H9 (cell line): ENCODE results near the gene SLA2. TPM values are rescaled to one million over a fixed set of nuclear protein-coding genes. Genes with fewer than 3 reads are reported as not detected.
A peak's percentile ranks its signal among the peaks of the same experiment; 100 is the strongest.

ENCODE experiments used
- DNase-seq: peaks from one replicate; pipeline ENCODE4 v3.0.0-alpha.2; 2017
- H2AFZ ChIP-seq: one replicate; pipeline ENCODE4 v1.6.1; 2013; ENCODE audit warnings: mild to moderate bottlenecking, low read length, control low read depth, moderate library complexity
- H2AK5ac ChIP-seq: 2 replicates; pipeline ENCODE4 v1.6.1; 2013; ENCODE audit warnings: low read length, control low read depth, mixed read lengths; ENCODE audit not compliant: insufficient read length
- H2BK120ac ChIP-seq: one replicate; pipeline ENCODE4 v1.6.1; 2013; ENCODE audit warnings: low read depth, mild to moderate bottlenecking, low read length, control low read depth, inconsistent platforms; ENCODE audit not compliant: poor library complexity, severe bottlenecking
- H2BK12ac ChIP-seq: 2 replicates; pipeline ENCODE4 v1.6.1; 2013; ENCODE audit warnings: low read length, control low read depth, mixed read lengths, low read depth; ENCODE audit not compliant: insufficient read length
- H2BK15ac ChIP-seq: 2 replicates; pipeline ENCODE4 v1.6.1; 2013; ENCODE audit warnings: low read depth, low read length, control low read depth
- H2BK20ac ChIP-seq: one replicate; pipeline ENCODE4 v1.6.1; 2013; ENCODE audit warnings: low read depth, mild to moderate bottlenecking, low read length, control low read depth, inconsistent platforms; ENCODE audit not compliant: poor library complexity, severe bottlenecking
- H2BK5ac ChIP-seq: 2 replicates; pipeline ENCODE4 v1.6.1; 2013; ENCODE audit warnings: low read length, control low read depth, mixed read lengths; ENCODE audit not compliant: insufficient read length
- H3K14ac ChIP-seq: 2 replicates; pipeline ENCODE4 v1.6.1; 2013; ENCODE audit warnings: low read length, control low read depth; ENCODE audit not compliant: insufficient read depth
- H3K18ac ChIP-seq: 2 replicates; pipeline ENCODE4 v1.6.1; 2013; ENCODE audit warnings: low read depth, mild to moderate bottlenecking, mixed read lengths, low read length, control low read depth; ENCODE audit not compliant: insufficient read length
- H3K23ac ChIP-seq: 2 replicates; pipeline ENCODE4 v1.6.1; 2013; ENCODE audit warnings: low read length, control low read depth, mixed read lengths, low read depth; ENCODE audit not compliant: insufficient read length
- H3K23me2 ChIP-seq: 2 replicates; pipeline ENCODE4 v1.6.1; 2013; ENCODE audit warnings: low read depth, mild to moderate bottlenecking, mixed read lengths, low read length, control low read depth; ENCODE audit not compliant: insufficient read length, poor library complexity, severe bottlenecking
- H3K27ac ChIP-seq: 2 replicates; pipeline ENCODE4 v1.5.1; 2013; ENCODE audit warnings: low read length, control low read depth, mixed read lengths, low read depth; ENCODE audit not compliant: insufficient read length
- H3K27me3 ChIP-seq: 2 replicates; pipeline ENCODE4 v1.6.1; 2013; ENCODE audit warnings: low read length, control low read depth, inconsistent platforms; ENCODE audit not compliant: insufficient read depth
- H3K4ac ChIP-seq: 2 replicates; pipeline ENCODE4 v1.6.1; 2013; ENCODE audit warnings: low read depth, mild to moderate bottlenecking, control low read depth, inconsistent platforms, low read length, moderate library complexity
- H3K4me1 ChIP-seq: 2 replicates; pipeline ENCODE4 v1.6.1; 2013; ENCODE audit warnings: low read length, control low read depth, inconsistent platforms; ENCODE audit not compliant: insufficient read depth
- H3K4me2 ChIP-seq: 2 replicates; pipeline ENCODE4 v1.6.1; 2013; ENCODE audit warnings: low read length, control low read depth, mixed read lengths; ENCODE audit not compliant: insufficient read length, insufficient read depth
- H3K56ac ChIP-seq: 2 replicates; pipeline ENCODE4 v1.6.1; 2013; ENCODE audit warnings: low read depth, mild to moderate bottlenecking, mixed read lengths, low read length, control low read depth; ENCODE audit not compliant: insufficient read length
- H3K79me1 ChIP-seq: 2 replicates; pipeline ENCODE4 v1.6.1; 2013; ENCODE audit warnings: low read depth, mild to moderate bottlenecking, moderate library complexity, low read length, control low read depth, inconsistent platforms; ENCODE audit not compliant: insufficient read depth, poor library complexity, severe bottlenecking
- H3K79me2 ChIP-seq: 2 replicates; pipeline ENCODE4 v1.6.1; 2013; ENCODE audit warnings: low read length, control low read depth, inconsistent platforms; ENCODE audit not compliant: insufficient read depth
- H3K9ac ChIP-seq: 2 replicates; pipeline ENCODE4 v1.6.1; 2013; ENCODE audit warnings: low read length, control low read depth, mixed read lengths; ENCODE audit not compliant: insufficient read length; ENCODE audit errors: extremely low read depth
- H3K9me3 ChIP-seq: one replicate; pipeline ENCODE4 v1.6.1; 2013; ENCODE audit warnings: low read depth, low read length, inconsistent platforms; ENCODE audit not compliant: control insufficient read depth
- H3T11ph ChIP-seq: one replicate; pipeline ENCODE4 v1.6.1; 2013; ENCODE audit warnings: mild to moderate bottlenecking, low read length, control low read depth, inconsistent platforms
- H4K20me1 ChIP-seq: one replicate; pipeline ENCODE4 v1.6.1; 2013; ENCODE audit not compliant: control insufficient read depth, insufficient read length, insufficient read depth
- H4K5ac ChIP-seq: 2 replicates; pipeline ENCODE4 v1.6.1; 2013; ENCODE audit warnings: low read depth, mild to moderate bottlenecking, mixed read lengths, low read length, control low read depth; ENCODE audit not compliant: insufficient read length
- H4K8ac ChIP-seq: replicated peaks from 2 replicates; pipeline ENCODE4 v1.6.1; 2013; ENCODE audit warnings: low read length, control low read depth, mixed read lengths, low read depth; ENCODE audit not compliant: insufficient read length
- H4K91ac ChIP-seq: 2 replicates; pipeline ENCODE4 v1.6.1; 2013; ENCODE audit warnings: low read depth, mild to moderate bottlenecking, moderate library complexity, mixed read lengths, low read length, control low read depth; ENCODE audit not compliant: insufficient read length
- H3K27ac Mint-ChIP-seq, 3 experiments: 2 replicates in 2 of 3; 3 replicates in 1 of 3; pipeline ENCODE4 v1.8.0; 2020 to 2021; ENCODE audit warnings: mixed read lengths in 3 of 3, mild to moderate bottlenecking in 1 of 3, moderate library complexity in 1 of 3
- H3K27me3 Mint-ChIP-seq: 2 replicates; pipeline ENCODE4 v1.8.0; 2021; ENCODE audit warnings: low read depth, mild to moderate bottlenecking, moderate library complexity, mixed read lengths
- H3K36me3 Mint-ChIP-seq, 3 experiments: 2 replicates in 2 of 3; 3 replicates in 1 of 3; pipeline ENCODE4 v1.8.0; 2020 to 2021; ENCODE audit warnings: low read depth in 3 of 3, mixed read lengths in 3 of 3; ENCODE audit not compliant: insufficient read depth in 1 of 3
- H3K4me1 Mint-ChIP-seq, 2 experiments: 2 replicates each; pipeline ENCODE4 v1.8.0; 2020; ENCODE audit warnings: mixed read lengths in 2 of 2
- H3K4me3 Mint-ChIP-seq, 2 experiments: 2 replicates in 1 of 2; 3 replicates in 1 of 2; pipeline ENCODE4 v1.8.0; 2020 to 2021; ENCODE audit warnings: mild to moderate bottlenecking in 2 of 2, mixed read lengths in 2 of 2, moderate library complexity in 1 of 2
- H3K9me3 Mint-ChIP-seq, 2 experiments: 2 replicates in 1 of 2; 3 replicates in 1 of 2; pipeline ENCODE4 v1.8.0; 2020; ENCODE audit warnings: mild to moderate bottlenecking in 2 of 2, mixed read lengths in 2 of 2, moderate library complexity in 1 of 2
- WGBS: extraction: QIAGEN DNeasy Blood & Tissue Kit; methylation state at CpG from one replicate; pipeline ENCODE4 v1.1.7; 2013; ENCODE audit warnings: missing lambda C conversion rate, low lambda C conversion rate, mixed read lengths; ENCODE audit not compliant: insufficient read length; ENCODE audit errors: extremely low coverage; 5-methylcytosine and 5-hydroxymethylcytosine counted together
- total RNA-seq: library from RNA; stranded (reverse); gene quantifications from 2 replicates; pipeline ENCODE4 v1.2.1, GENCODE V29; 2021
- TF ChIP-seq, protein P1 (sequence below): fragments of 200-600 bp; sonication (generic); conservative IDR thresholded peaks from 3 replicates; pipeline ENCODE4 v1.8.0; 2021; ENCODE audit warnings: antibody characterized with exemption, mild to moderate bottlenecking

SLA2 gene
- total RNA-seq, 1 experiment from 2014 or later: 0.20 TPM

DNA sequence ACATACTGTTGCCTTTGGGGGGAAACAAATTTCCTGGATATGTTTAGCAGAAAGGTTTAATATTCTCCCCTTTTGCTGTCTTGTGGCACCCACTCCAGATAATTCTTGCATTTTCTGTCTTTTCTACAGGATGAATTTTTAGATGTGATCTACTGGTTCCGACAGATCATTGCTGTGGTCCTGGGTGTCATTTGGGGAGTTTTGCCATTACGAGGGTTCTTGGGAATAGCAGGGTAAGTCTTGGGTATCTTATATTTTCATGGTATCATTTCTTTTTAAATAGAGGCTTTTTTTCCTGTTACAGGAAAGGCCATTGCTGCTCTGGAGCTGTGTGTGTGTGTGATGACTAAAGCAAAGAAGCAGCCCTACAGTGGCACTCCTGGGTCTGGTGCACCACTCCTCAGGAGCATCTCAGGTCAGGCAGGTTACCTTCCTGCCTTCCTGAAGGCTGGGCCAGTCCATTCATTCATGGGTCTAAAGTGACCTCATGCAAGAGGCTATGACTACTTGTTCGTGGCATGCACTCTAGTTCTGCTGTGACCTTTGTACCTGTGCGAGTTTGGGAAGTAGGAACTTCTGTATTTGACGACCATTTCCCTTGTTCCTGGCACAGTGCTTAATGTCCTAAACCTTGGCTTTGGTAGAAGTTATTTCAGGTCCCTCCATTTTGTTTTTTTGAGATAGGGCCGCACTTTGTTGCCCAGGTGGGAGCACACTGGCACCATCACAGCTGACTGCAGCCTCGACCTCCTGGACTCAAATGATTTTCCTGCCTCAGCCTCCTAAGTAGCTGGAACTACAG is 38.2 kb downstream of the SLA2 start:
- Histone ChIP-seq H2BK5ac (no peak overlapping the region), H3K79me2 (peaks cover 19% of the 10 kb centered on the region), H3K9ac (no peak overlapping the region), H3K18ac (no peak overlapping the region), H3K14ac (no peak overlapping the region), H2BK12ac (no peak overlapping the region), H4K5ac (no peak overlapping the region), H4K91ac (no peak overlapping the region), H3K4me1 (no peaks in the 10 kb centered on the region), H2BK20ac (no peak overlapping the region), H3K56ac (no peak overlapping the region), H2AK5ac (no peak overlapping the region), H3T11ph (no peak overlapping the region), H3K4me2 (no peak overlapping the region), H3K23ac (no peak overlapping the region), H3K27me3 (no peaks in the 10 kb centered on the region), H2AFZ (no peak overlapping the region), H4K20me1 (no peaks in the 10 kb centered on the region), H2BK120ac (no peak overlapping the region), H3K27ac (no peak overlapping the region), H3K23me2 (peaks cover 6% of the 10 kb centered on the region), H3K9me3 (no peaks in the 10 kb centered on the region), H3K79me1 (peaks cover 4% of the 10 kb centered on the region), H3K4ac (no peak overlapping the region), H4K8ac (no peak overlapping the region), H2BK15ac (no peak overlapping the region)
- H3K27ac Mint-ChIP-seq: peak overlapping the region in 1 of 3 experiments; percentile 57; a peak in 3 of 7 replicates
- H3K36me3 Mint-ChIP-seq: peaks cover 26 to 59% (median 53%) of the 10 kb centered on the region in 3 experiments; a peak in 6 of 7 replicates
- TF ChIP-seq, protein P1, sequence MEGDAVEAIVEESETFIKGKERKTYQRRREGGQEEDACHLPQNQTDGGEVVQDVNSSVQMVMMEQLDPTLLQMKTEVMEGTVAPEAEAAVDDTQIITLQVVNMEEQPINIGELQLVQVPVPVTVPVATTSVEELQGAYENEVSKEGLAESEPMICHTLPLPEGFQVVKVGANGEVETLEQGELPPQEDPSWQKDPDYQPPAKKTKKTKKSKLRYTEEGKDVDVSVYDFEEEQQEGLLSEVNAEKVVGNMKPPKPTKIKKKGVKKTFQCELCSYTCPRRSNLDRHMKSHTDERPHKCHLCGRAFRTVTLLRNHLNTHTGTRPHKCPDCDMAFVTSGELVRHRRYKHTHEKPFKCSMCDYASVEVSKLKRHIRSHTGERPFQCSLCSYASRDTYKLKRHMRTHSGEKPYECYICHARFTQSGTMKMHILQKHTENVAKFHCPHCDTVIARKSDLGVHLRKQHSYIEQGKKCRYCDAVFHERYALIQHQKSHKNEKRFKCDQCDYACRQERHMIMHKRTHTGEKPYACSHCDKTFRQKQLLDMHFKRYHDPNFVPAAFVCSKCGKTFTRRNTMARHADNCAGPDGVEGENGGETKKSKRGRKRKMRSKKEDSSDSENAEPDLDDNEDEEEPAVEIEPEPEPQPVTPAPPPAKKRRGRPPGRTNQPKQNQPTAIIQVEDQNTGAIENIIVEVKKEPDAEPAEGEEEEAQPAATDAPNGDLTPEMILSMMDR: no peak
- DNase-seq: no peak
- peak overlapping the region; percentile 60 to 99 for H3K4me3 Mint-ChIP-seq
- H3K4me1 Mint-ChIP-seq: peaks cover 13 to 14% of the 10 kb centered on the region in 2 experiments
- peaks cover 4% of the 10 kb centered on the region for H3K27me3 Mint-ChIP-seq
- H3K9me3 Mint-ChIP-seq: no peaks in the 10 kb centered on the region
- no CpG with 5 or more reads among the region's 7 CpGs for WGBS
